HCT116 (cell line): ENCODE data around the gene ATP1A2. TPM values are rescaled to one million over a fixed set of nuclear protein-coding genes. Genes with fewer than 3 reads are reported as not detected.

Experiments used
- ATAC-seq: fragments of 200-7000 bp; cut with Tn5 transposase; 2 replicates; pipeline ENCODE4 v1.9.1; 2020; ENCODE audit warnings: mild to moderate bottlenecking, moderate library complexity
- BruUV-seq: library from RNA; stranded (reverse); fragments of 400-500 nt; replicated peaks from 2 replicates; lab custom pipeline; 2021; lab: Mats Ljungman, UMichigan
- CTCF ChIA-PET: fragments of 300-600 bp; sonication (Branson Sonifier 250); formaldehyde crosslinking; loops from one replicate; lab custom pipeline; 2021; ENCODE audit warnings: antibody characterized with exemption; lab: Charles Lee
- POLR2A ChIA-PET: fragments of 300-600, 350-600 bp; sonication (Branson Sonifier 250); formaldehyde crosslinking; loops from one replicate; lab custom pipeline; 2021; ENCODE audit warnings: antibody characterized with exemption; lab: Charles Lee
- RAD21 ChIA-PET, 2 experiments: fragments of 300-600 bp; sonication (Branson Sonifier 250); formaldehyde crosslinking; loops; one replicate each; lab custom pipeline; 2023; ENCODE audit warnings: low total read pairs in 2 of 2; ENCODE audit not compliant: uncharacterized antibody in 2 of 2, unreplicated experiment in 2 of 2, low non-redundant PET in 1 of 2; lab: Charles Lee
- DNase-seq: peaks from one replicate; pipeline ENCODE4 v3.0.0-alpha.2; 2010; ENCODE audit warnings: low read depth, low spot score
- H2AFZ ChIP-seq: fragments of 200-600 bp; shearing (Covaris generic), sonication (generic); 2 replicates; pipeline ENCODE4 v1.6.1; 2017; ENCODE audit warnings: low read depth, mixed run types, mixed read lengths, antibody characterized with exemption, low read length; ENCODE audit not compliant: poor library complexity, severe bottlenecking
- H3K27ac ChIP-seq: 2 replicates; pipeline ENCODE4 v1.5.1; 2012; ENCODE audit warnings: low read depth, low read length
- H3K27me3 ChIP-seq: fragments of 200-600 bp; sonication (generic); 2 replicates; pipeline ENCODE4 v1.6.1; 2016; ENCODE audit warnings: mixed run types, low read length, mixed read lengths; ENCODE audit not compliant: insufficient read depth
- H3K36me3 ChIP-seq, 2 experiments: fragments of 200-500 bp in 1 of 2; fragments of 200-600 bp in 1 of 2; sonication (Bioruptor generic) in 1 of 2; sonication (generic) in 1 of 2; 2 replicates each; pipeline versions ENCODE4 v1.5.1 to v1.6.1; 2014 to 2016; ENCODE audit warnings: low read length in 2 of 2, inconsistent platforms in 1 of 2, mixed read lengths in 1 of 2, mixed run types in 1 of 2; ENCODE audit not compliant: insufficient read depth in 2 of 2, control insufficient read depth in 1 of 2
- H3K4me1 ChIP-seq, 2 experiments: fragments of 200-600 bp in 1 of 2; sonication (generic) in 1 of 2; 2 replicates each; pipeline versions ENCODE4 v1.5.1 to v1.6.1; 2012 to 2017; ENCODE audit warnings: low read length in 2 of 2, inconsistent platforms in 1 of 2, mild to moderate bottlenecking in 1 of 2, mixed read lengths in 1 of 2, mixed run types in 1 of 2, moderate library complexity in 1 of 2; ENCODE audit not compliant: insufficient read depth in 2 of 2, control insufficient read depth in 1 of 2
- H3K4me2 ChIP-seq: fragments of 200-600 bp; sonication (generic); 2 replicates; pipeline ENCODE4 v1.6.1; 2017; ENCODE audit warnings: mixed run types, low read length, mixed read lengths
- H3K4me3 ChIP-seq, 2 experiments: fragments of 200-600 bp in 1 of 2; sonication (generic) in 1 of 2; replicated peaks in 1 of 2; 2 replicates each; pipeline ENCODE4 v1.5.1; 2011 to 2016; ENCODE audit warnings: low read length in 2 of 2, control low read depth in 1 of 2, low read depth in 1 of 2, mild to moderate bottlenecking in 1 of 2, mixed read lengths in 1 of 2, mixed run types in 1 of 2
- H3K79me2 ChIP-seq: fragments of 200-600 bp; sonication (generic); 2 replicates; pipeline ENCODE4 v1.6.1; 2017; ENCODE audit warnings: mild to moderate bottlenecking, mixed run types, low read length, moderate library complexity, mixed read lengths; ENCODE audit not compliant: insufficient read depth
- H3K9ac ChIP-seq: fragments of 200-600 bp; sonication (generic); 2 replicates; pipeline ENCODE4 v1.6.1; 2016; ENCODE audit warnings: low read length, mixed read lengths
- H3K9me2 ChIP-seq: fragments of 200-600 bp; sonication (generic), shearing (Covaris generic); 2 replicates; pipeline ENCODE4 v1.6.1; 2017; ENCODE audit warnings: mixed run types, mild to moderate bottlenecking, moderate library complexity; ENCODE audit not compliant: insufficient read depth
- H3K9me3 ChIP-seq, 2 experiments: fragments of 200-500 bp in 1 of 2; fragments of 200-600 bp in 1 of 2; sonication (Bioruptor generic) in 1 of 2; sonication (generic) in 1 of 2; 2 replicates each; pipeline ENCODE4 v1.6.1; 2014 to 2017; ENCODE audit warnings: low read length in 2 of 2, mixed read lengths in 2 of 2, inconsistent platforms in 1 of 2, low read depth in 1 of 2, mild to moderate bottlenecking in 1 of 2, mixed run types in 1 of 2, moderate library complexity in 1 of 2; ENCODE audit not compliant: control insufficient read depth in 1 of 2, insufficient read depth in 1 of 2
- H4K20me1 ChIP-seq: fragments of 200-600 bp; sonication (generic), shearing (Covaris generic); 2 replicates; pipeline ENCODE4 v1.6.1; 2017; ENCODE audit warnings: mixed run types, mild to moderate bottlenecking, moderate library complexity; ENCODE audit not compliant: insufficient read depth
- CBX3 ChIP-seq: IDR thresholded peaks from 2 replicates; pipeline ENCODE4 v1.6.1; 2012; ENCODE audit warnings: low read depth
- EZH2phosphoT487 ChIP-seq: fragments of 200-600 bp; IDR thresholded peaks from 2 replicates; pipeline ENCODE4 v1.6.1; 2018; ENCODE audit warnings: antibody characterized with exemption, borderline replicate concordance
- REST ChIP-seq: IDR thresholded peaks from 2 replicates; pipeline ENCODE4 v1.6.1; 2012; ENCODE audit warnings: low read depth
- SIN3A ChIP-seq: IDR thresholded peaks from 2 replicates; pipeline ENCODE4 v1.6.1; 2012; ENCODE audit warnings: low read depth
- intact Hi-C: fragments of 100-400 bp; cut with micrococcal nuclease; formaldehyde crosslinking; loops from 2 replicates; pipeline ENCODE4 v1.10.0; 2022
- total RNA-seq: library from RNA; stranded (reverse); gene quantifications from one replicate; pipeline ENCODE4 v1.2.1, GENCODE V29; 2021; ENCODE audit not compliant: unreplicated experiment
- TF ChIP-seq, protein P1 (sequence below), 3 experiments: fragments of 200-600 bp in 1 of 3; sonication (generic) in 1 of 3; IDR thresholded peaks in 2 of 3; conservative IDR thresholded peaks in 1 of 3; 2 replicates each; pipeline ENCODE4 v1.5.1; 2012 to 2017; ENCODE audit warnings: low read depth in 2 of 3, low read length in 2 of 3, antibody characterized with exemption in 1 of 3, borderline replicate concordance in 1 of 3, control low read depth in 1 of 3, mild to moderate bottlenecking in 1 of 3, mixed read lengths in 1 of 3, mixed run types in 1 of 3, moderate library complexity in 1 of 3; ENCODE audit not compliant: insufficient read depth in 1 of 3
- TF ChIP-seq, protein P2 (sequence below): IDR thresholded peaks from 2 replicates; pipeline ENCODE4 v1.6.1; 2012

The ATP1A2 gene
- total RNA-seq, 1 experiment from 2014 or later: not detected

DNA sequence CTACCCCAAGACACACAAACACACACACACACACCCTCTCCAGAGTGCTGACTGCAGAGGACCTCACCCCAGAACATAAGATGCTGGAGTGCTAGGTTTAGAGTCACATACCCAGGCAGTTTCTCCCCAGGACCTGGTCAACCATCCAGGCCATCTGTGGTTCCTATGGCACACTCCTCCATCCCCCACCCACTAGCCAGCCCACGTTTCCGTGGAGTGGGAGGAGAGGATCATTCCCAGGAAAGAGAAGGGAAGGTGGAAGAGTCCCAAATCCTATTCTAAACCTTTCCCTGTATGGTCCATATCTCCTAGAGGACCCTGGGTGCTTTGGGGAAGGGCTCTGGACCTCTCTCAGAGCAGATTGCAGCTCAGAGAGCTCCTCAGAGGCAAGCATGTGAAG is 33.1 kb upstream of the ATP1A2 start:
- H3K27ac ChIP-seq: no peak overlapping the region
- no peaks in the 10 kb centered on the region for H3K36me3 ChIP-seq
- ATAC-seq: no peak
- H4K20me1 ChIP-seq: no peaks in the 10 kb centered on the region
- H3K4me3 ChIP-seq: no peak overlapping the region
- H3K27me3 ChIP-seq: peaks cover 26% of the 10 kb centered on the region
- H3K9me3 ChIP-seq: no peaks in the 10 kb centered on the region
- ChIA-PET RAD21 (no interaction called here), CTCF (interaction anchor here (1.1 kb wide), 1 partner anchor 36 kb away, joined by 3 read pairs; no protein-coding TSS in a partner anchor), POLR2A (no interaction called here)
- intact Hi-C loops: no loop called here
- BruUV-seq: no TSS peak
- no peak overlapping the region for H3K4me2 ChIP-seq
- H3K79me2 ChIP-seq: no peaks in the 10 kb centered on the region
- no peak overlapping the region for H3K9ac ChIP-seq
- TF ChIP-seq CBX3 (no peak), SIN3A (no peak), REST (no peak), EZH2phosphoT487 (no peak)
- TF ChIP-seq, protein P1, sequence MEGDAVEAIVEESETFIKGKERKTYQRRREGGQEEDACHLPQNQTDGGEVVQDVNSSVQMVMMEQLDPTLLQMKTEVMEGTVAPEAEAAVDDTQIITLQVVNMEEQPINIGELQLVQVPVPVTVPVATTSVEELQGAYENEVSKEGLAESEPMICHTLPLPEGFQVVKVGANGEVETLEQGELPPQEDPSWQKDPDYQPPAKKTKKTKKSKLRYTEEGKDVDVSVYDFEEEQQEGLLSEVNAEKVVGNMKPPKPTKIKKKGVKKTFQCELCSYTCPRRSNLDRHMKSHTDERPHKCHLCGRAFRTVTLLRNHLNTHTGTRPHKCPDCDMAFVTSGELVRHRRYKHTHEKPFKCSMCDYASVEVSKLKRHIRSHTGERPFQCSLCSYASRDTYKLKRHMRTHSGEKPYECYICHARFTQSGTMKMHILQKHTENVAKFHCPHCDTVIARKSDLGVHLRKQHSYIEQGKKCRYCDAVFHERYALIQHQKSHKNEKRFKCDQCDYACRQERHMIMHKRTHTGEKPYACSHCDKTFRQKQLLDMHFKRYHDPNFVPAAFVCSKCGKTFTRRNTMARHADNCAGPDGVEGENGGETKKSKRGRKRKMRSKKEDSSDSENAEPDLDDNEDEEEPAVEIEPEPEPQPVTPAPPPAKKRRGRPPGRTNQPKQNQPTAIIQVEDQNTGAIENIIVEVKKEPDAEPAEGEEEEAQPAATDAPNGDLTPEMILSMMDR (IDR thresholded peaks at IDR 0.05 in 2 of 3, conservative IDR thresholded peaks at IDR 0.05 in 1 of 3; ENCODE audit: borderline replicate concordance in 1 of 3, insufficient read depth in 1 of 3, low read depth in 2 of 3, low read length in 2 of 3): no peak
- TF ChIP-seq, protein P2, sequence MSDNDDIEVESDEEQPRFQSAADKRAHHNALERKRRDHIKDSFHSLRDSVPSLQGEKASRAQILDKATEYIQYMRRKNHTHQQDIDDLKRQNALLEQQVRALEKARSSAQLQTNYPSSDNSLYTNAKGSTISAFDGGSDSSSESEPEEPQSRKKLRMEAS: no peak
- no peaks in the 10 kb centered on the region; a peak in 2 of 4 replicates for H3K4me1 ChIP-seq
- no peak for DNase-seq
- no peaks in the 10 kb centered on the region for H3K9me2 ChIP-seq
- H2AFZ ChIP-seq: no peak overlapping the region
